Measurements from ENCODE around the gene TREM2. TPM values are rescaled to one million over a fixed set of nuclear protein-coding genes. Genes with fewer than 3 reads are reported as not detected.
A peak's percentile ranks its signal among the peaks of the same experiment; 100 is the strongest.

TREM2 gene
- total and polyA plus RNA-seq, 2 of the 8 experiments (the other 6 are each of a cell fraction or from before 2014, with no cell fraction given) = 0.20 TPM; not detected in 1

DNA sequence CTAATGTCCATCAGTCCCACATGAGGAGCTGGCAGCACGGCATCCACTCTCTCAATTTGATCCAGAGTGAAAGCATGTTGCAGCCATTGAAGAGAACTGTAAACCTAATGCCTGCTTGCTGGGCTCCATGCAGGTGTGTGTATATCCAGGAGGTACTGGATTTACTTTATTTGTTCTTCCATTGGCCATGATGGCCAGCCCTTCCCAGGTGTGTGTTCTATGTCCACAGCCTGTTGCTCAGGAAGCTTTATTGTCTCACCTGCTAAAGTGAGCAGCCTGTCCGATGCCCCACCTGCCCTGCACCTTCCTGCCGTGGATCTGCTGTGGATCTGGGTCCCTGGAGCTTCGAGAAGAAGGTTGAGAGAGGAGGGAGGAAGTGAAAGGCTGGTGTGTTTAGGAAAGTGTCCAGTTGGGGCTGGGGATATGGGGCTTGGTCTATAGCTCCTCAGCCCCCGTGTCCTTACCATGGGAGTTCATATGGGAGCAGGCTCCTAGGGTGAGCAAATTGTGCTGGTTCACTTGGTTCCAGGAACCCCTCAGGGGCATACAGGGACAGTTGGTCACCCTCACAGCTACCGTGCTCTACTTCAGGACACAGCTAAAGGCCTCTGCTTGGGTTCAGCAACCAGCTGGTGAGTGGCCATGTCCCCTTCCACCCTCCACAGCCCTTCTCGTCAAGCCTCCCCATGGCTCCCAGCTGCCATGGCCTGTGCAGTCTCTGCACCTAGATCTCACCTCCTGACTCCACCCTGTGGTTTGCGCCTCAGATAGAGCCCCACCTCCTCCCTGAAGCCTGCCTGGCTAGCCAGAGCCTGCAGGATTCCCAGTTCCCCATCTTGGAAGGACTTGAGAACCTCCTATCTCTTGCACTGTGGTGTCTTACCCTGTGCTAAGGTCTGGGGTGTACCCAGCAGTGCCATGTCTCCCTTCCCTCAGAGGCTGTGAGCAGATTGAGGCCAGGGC, 25.3 kb upstream of the TREM2 start:
- FAIRE-seq = no peak
- CTCF ChIA-PET (ENCODE audit: partially characterized antibody) = interaction anchor here (0.9 to 6.2 kb wide), 11 partner anchors 7 to 133 kb away, joined by 3 to 51 read pairs (median 5); partner anchors contain the start of gene TREML2
- no peak overlapping the region for H3K4me3 ChIP-seq (ENCODE audit: extremely low read depth in 1 of 4, insufficient read depth in 2 of 4, low read depth in 3 of 4, low read length in 4 of 4)
- H3K79me1 ChIP-seq (ENCODE audit: low read depth, low read length) = no peaks in the 10 kb centered on the region
- H3K4me1 ChIP-seq (replicated peaks in 1 of 4; ENCODE audit: control insufficient read depth in 3 of 4, insufficient read depth in 4 of 4, low read length in 3 of 4) = no peaks in the 10 kb centered on the region; a peak in 1 of 7 replicates
- no peak overlapping the region for H3K18ac ChIP-seq (ENCODE audit: extremely low read depth, low read length)
- no peak overlapping the region for H2AFZ ChIP-seq (ENCODE audit: low read length)
- no peak overlapping the region for H2BK12ac ChIP-seq (ENCODE audit: low read depth, low read length)
- H3K56ac ChIP-seq (replicated peaks; ENCODE audit: insufficient read length, low read depth, low read length) = no peak overlapping the region
- H4K20me1 ChIP-seq (replicated peaks in 1 of 2; ENCODE audit: control insufficient read depth in 1 of 2, insufficient read depth in 2 of 2, low read length in 2 of 2) = no peaks in the 10 kb centered on the region
- peak in 1 of 2 experiments; percentile 34 for DNase-seq (ENCODE audit: low read depth in 1 of 2, low spot score in 2 of 2)
- no peak overlapping the region for H3K4ac ChIP-seq (replicated peaks; ENCODE audit: insufficient read length, low read depth, low read length)
- no peak overlapping the region for H3K4me2 ChIP-seq (ENCODE audit: insufficient read depth in 1 of 2, low read depth in 2 of 2, low read length in 2 of 2)
- H3K79me2 ChIP-seq (ENCODE audit: control insufficient read depth in 1 of 2, insufficient read depth in 2 of 2, low read length in 2 of 2) = no peaks in the 10 kb centered on the region
- no peak overlapping the region for H2BK5ac ChIP-seq (ENCODE audit: low read depth, low read length)
- no peaks in the 10 kb centered on the region for H3K36me3 ChIP-seq (ENCODE audit: control insufficient read depth in 2 of 4, insufficient read depth in 4 of 4, low read length in 3 of 4)
- no peaks in the 10 kb centered on the region for H3K27me3 ChIP-seq (replicated peaks in 1 of 4; ENCODE audit: control insufficient read depth in 3 of 4, extremely low read depth in 1 of 4, insufficient read depth in 3 of 4, low read length in 3 of 4)
- H3K14ac ChIP-seq (ENCODE audit: insufficient read length) = no peak overlapping the region
- no peak overlapping the region for H3K9ac ChIP-seq (replicated peaks in 1 of 4; ENCODE audit: extremely low read depth in 1 of 4, low read depth in 3 of 4, low read length in 3 of 4)
- no peak overlapping the region for H2BK120ac ChIP-seq (replicated peaks; ENCODE audit: low read depth, low read length)
- 89% methylated on average over 7 of the region's 8 CpGs; no CpG with 5 or more reads in 1 of the 2 experiments for WGBS, 2 experiments (ENCODE audit: extremely low coverage in 1 of 2, insufficient coverage in 1 of 2, insufficient read length in 1 of 2, insufficient replicate concordance in 2 of 2, low coverage in 1 of 2, low lambda C conversion rate in 2 of 2, missing lambda C conversion rate in 1 of 2)
- no peak overlapping the region for H4K8ac ChIP-seq (ENCODE audit: extremely low read depth, insufficient read depth, low read length)
- no peak overlapping the region for H2BK20ac ChIP-seq (ENCODE audit: low read length)
- H3K23ac ChIP-seq (ENCODE audit: insufficient read length) = no peak overlapping the region
- H4K5ac ChIP-seq (ENCODE audit: insufficient read length, low read depth, low read length) = no peak overlapping the region
- 0 out of 2 replicates have a peak overlapping the region, but pooled peaks have one; percentile 33 for H3K27ac ChIP-seq (ENCODE audit: low read depth, low read length)
- peaks cover 5 to 16% of the 10 kb centered on the region in 2 experiments; a peak in 3 of 4 replicates for H3K9me3 ChIP-seq (ENCODE audit: insufficient read depth in 2 of 2, low read depth in 1 of 2, low read length in 1 of 2)
- peak overlapping the region; percentile 46; the same call in 1 of the 2 replicates for H2BK15ac ChIP-seq (ENCODE audit: low read length)
- H3K23me2 ChIP-seq (ENCODE audit: low read depth, low read length) = no peaks in the 10 kb centered on the region
- H2AK5ac ChIP-seq (ENCODE audit: low read depth, low read length) = no peak overlapping the region
- no peak overlapping the region for H4K91ac ChIP-seq (replicated peaks; ENCODE audit: insufficient read length, low read length)
- POLR2A ChIA-PET (ENCODE audit: partially characterized antibody) = interaction anchor here (1.4 kb wide), 1 partner anchor 8 kb away, joined by 5 read pairs; no protein-coding TSS in a partner anchor
- TF ChIP-seq POU5F1 (IDR thresholded peaks at IDR 0.05; ENCODE audit: low read depth, low read length) = no peak
- TF ChIP-seq RXRA (IDR thresholded peaks at IDR 0.05; ENCODE audit: insufficient read depth, low read depth, low read length) = no peak
- no peak for TF ChIP-seq ASH2L (IDR thresholded peaks at IDR 0.05; ENCODE audit: low read length)
- no peak for TF ChIP-seq MAFK (IDR thresholded peaks at IDR 0.05; ENCODE audit: low read depth, low read length)
- TF ChIP-seq BACH1 (IDR thresholded peaks at IDR 0.05; ENCODE audit: low read length) = no peak
- no peak for TF ChIP-seq SAP30 (IDR thresholded peaks at IDR 0.05; ENCODE audit: insufficient read depth, insufficient replicate concordance, low read length)
- TF ChIP-seq, protein P1, sequence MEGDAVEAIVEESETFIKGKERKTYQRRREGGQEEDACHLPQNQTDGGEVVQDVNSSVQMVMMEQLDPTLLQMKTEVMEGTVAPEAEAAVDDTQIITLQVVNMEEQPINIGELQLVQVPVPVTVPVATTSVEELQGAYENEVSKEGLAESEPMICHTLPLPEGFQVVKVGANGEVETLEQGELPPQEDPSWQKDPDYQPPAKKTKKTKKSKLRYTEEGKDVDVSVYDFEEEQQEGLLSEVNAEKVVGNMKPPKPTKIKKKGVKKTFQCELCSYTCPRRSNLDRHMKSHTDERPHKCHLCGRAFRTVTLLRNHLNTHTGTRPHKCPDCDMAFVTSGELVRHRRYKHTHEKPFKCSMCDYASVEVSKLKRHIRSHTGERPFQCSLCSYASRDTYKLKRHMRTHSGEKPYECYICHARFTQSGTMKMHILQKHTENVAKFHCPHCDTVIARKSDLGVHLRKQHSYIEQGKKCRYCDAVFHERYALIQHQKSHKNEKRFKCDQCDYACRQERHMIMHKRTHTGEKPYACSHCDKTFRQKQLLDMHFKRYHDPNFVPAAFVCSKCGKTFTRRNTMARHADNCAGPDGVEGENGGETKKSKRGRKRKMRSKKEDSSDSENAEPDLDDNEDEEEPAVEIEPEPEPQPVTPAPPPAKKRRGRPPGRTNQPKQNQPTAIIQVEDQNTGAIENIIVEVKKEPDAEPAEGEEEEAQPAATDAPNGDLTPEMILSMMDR (IDR thresholded peaks at IDR 0.05; ENCODE audit: control extremely low read depth in 1 of 3, insufficient read depth in 1 of 3, low read depth in 1 of 3, low read length in 3 of 3) = no peak
- no peak for TF ChIP-seq ZNF274 (IDR thresholded peaks at IDR 0.05; ENCODE audit: borderline replicate concordance, extremely low read depth, low read length)
- no peak for TF ChIP-seq TEAD4 (IDR thresholded peaks at IDR 0.05; ENCODE audit: low read depth, low read length)
